ENCODE measurements around the gene PDE3B.

PDE3B gene

DNA sequence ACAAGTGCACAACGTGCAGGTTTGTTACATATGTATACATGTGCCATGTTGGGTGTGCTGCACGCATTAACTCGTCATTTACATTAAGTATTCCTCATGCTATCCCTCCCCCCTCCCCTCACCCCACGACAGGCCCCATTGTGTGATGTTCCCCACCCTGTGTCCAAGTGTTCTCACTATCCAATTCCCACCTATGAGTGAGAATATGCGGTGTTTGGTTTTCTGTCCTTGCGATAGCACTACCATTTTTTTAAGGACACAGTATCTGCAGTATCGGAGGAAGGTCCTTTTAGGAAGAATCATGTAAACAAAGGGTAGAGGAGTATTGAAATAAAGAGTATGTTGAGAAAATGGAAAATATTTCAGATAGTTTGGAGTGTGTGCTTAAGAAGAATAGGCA lies 25.9 kb downstream of the PDE3B start:
- no peak for TF ChIP-seq CTCF (conservative IDR thresholded peaks at IDR 0.05; ENCODE audit: low read depth, low read length)
- no peak overlapping the region for H3K4me3 ChIP-seq (ENCODE audit: low read depth, low read length)
- DNase-seq (ENCODE audit: low read depth): no peak

DNA sequence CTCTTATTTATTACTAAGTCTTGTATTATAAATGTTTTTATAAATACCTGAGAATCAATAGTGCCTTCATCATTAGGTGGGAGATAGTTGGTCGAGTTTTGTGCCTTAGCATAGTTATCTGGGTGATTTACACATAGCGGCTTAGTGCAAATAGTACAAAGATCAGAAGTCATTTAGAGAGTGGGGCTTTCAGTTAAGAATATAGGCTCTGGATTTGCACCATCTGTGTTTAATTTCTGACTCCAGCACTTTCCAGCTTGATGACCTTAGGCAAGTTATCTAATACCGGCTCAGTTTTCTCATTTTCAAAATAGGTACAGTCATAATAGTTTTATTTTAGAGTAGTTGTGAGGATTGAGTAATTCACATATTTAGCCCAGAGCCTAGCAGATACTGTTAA lies 26.4 kb downstream of the PDE3B start:
- no peak for DNase-seq (ENCODE audit: low read depth)
- no peak overlapping the region for H3K4me3 ChIP-seq (ENCODE audit: low read depth, low read length)
- TF ChIP-seq CTCF (conservative IDR thresholded peaks at IDR 0.05; ENCODE audit: low read depth, low read length): no peak

GRCh38 chr11:14672635-14673034 lies 29.0 kb downstream of the PDE3B start:
- no peak for TF ChIP-seq CTCF (conservative IDR thresholded peaks at IDR 0.05; ENCODE audit: low read depth, low read length)
- peak; percentile 30 for DNase-seq (ENCODE audit: low read depth)
- H3K4me3 ChIP-seq (ENCODE audit: low read depth, low read length): no peak overlapping the region

GRCh38 chr11:14673421-14673820 lies 29.8 kb downstream of the PDE3B start:
- no peak for TF ChIP-seq CTCF (conservative IDR thresholded peaks at IDR 0.05; ENCODE audit: low read depth, low read length)
- no peak for DNase-seq (ENCODE audit: low read depth)
- H3K4me3 ChIP-seq (ENCODE audit: low read depth, low read length): no peak overlapping the region

GRCh38 chr11:14673824-14674405 lies 30.3 kb downstream of the PDE3B start:
- no peak overlapping the region for H3K4me3 ChIP-seq (ENCODE audit: low read depth, low read length)
- TF ChIP-seq CTCF (conservative IDR thresholded peaks at IDR 0.05; ENCODE audit: low read depth, low read length): no peak
- peak; percentile 6 for DNase-seq (ENCODE audit: low read depth)

GRCh38 chr11:14676068-14676467 lies 32.5 kb downstream of the PDE3B start:
- no peak for DNase-seq (ENCODE audit: low read depth)
- H3K4me3 ChIP-seq (ENCODE audit: low read depth, low read length): no peak overlapping the region
- TF ChIP-seq CTCF (conservative IDR thresholded peaks at IDR 0.05; ENCODE audit: low read depth, low read length): no peak

DNA sequence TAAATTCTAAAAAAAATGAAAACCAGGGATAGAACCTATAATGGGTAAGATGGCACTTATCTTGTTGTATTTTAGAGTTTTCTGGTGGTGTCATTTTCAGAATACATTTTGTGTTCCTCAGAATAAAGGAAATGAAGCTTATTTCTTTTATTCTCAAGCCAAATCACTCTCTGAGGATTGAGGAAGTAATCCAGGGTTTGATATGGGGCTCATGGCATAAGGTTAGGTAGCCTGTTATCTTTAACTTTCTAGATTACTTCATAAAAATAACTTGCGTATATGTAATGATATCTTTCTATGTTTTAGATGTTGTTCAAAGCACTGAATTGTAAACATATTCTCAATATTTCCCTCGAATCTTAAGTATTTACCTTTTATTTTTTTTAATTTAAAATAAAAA lies 33.5 kb downstream of the PDE3B start:
- no peak for TF ChIP-seq CTCF (conservative IDR thresholded peaks at IDR 0.05; ENCODE audit: low read depth, low read length)
- no peak for DNase-seq (ENCODE audit: low read depth)
- no peak overlapping the region for H3K4me3 ChIP-seq (ENCODE audit: low read depth, low read length)

Data from choroid plexus epithelial cell (primary cell).